ENCODE data around the gene MSI2. TPM values are rescaled to one million over a fixed set of nuclear protein-coding genes. Genes with fewer than 3 reads are reported as not detected.
"Not testable (repeated sequence)": the region's sequence is repeated elsewhere in the genome, so short reads cannot be mapped to it uniquely, and the experiment has no call there.

Gene MSI2
- total RNA-seq, 1 donor from 2014 or later = 60.6 TPM

DNA sequence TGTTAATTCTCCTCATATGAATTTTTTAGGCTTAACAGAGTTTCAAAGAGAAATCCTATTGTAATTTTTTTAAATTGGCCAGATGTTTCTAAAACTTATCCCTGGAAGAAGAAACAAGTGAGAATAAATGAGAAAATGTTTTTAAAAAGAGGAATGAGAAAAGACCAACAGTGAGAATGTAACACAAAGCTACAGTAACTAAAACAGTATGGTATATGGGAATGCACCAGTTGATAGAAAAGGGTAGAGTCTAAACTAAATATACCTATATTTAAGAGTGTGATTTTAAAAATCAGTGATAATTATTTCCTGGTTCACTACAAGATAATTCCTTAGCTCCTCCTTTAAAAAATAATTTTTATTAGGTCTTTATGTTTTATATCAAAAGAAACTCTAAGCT lies 360.9 kb downstream of the MSI2 start:
- no peak for TF ChIP-seq CTCF (IDR thresholded peaks at IDR 0.05; ENCODE audit: unreplicated experiment)
- Mint-ChIP-seq H3K36me3 (ENCODE audit: low read depth, unreplicated experiment) (peaks cover 21% of the 10 kb centered on the region), H3K27me3 (ENCODE audit: unreplicated experiment) (peaks cover 3% of the 10 kb centered on the region), H3K27ac (ENCODE audit: unreplicated experiment) (no peak overlapping the region), H3K9me3 (ENCODE audit: unreplicated experiment) (no peaks in the 10 kb centered on the region), H3K4me1 (ENCODE audit: unreplicated experiment) (peaks cover 7% of the 10 kb centered on the region), H3K4me3 (ENCODE audit: unreplicated experiment) (no peak overlapping the region)
- DNase-seq (ENCODE audit: low spot score) = no peak

- Mint-ChIP-seq H3K4me1 (ENCODE audit: unreplicated experiment) (peaks cover 26% of the 10 kb centered on the region), H3K9me3 (ENCODE audit: unreplicated experiment) (no peaks in the 10 kb centered on the region), H3K27me3 (ENCODE audit: unreplicated experiment) (peaks cover 15% of the 10 kb centered on the region), H3K27ac (ENCODE audit: unreplicated experiment) (no peak overlapping the region), H3K4me3 (ENCODE audit: unreplicated experiment) (peak overlapping the region; percentile 19), H3K36me3 (ENCODE audit: low read depth, unreplicated experiment) (peaks cover 21% of the 10 kb centered on the region)
- no peak for TF ChIP-seq CTCF (IDR thresholded peaks at IDR 0.05; ENCODE audit: unreplicated experiment)
- no peak for DNase-seq (ENCODE audit: low spot score)
These were observed 363.0 kb downstream of the MSI2 start for GRCh38 chr17:57619061-57619937.

DNA sequence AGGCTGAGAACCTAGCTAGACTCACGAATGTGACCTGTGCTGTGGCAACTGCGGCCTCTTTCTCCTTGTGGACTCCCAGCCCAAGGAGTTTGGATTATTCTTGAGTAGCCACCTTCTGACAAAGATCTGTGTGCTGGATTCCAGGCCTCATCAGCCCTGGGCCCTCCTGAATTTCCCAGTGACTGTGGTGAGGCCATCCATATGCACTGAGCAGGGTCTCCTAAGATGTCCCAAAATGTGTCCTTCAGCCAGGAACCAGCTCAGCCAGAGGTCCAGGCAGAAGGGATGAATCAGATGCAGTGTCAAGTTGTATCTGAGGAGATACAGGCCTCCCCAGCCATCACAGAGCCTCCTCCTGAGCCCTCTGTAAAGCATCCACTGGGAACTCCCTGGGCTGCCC lies 364.3 kb downstream of the MSI2 start:
- H3K9me3 Mint-ChIP-seq (ENCODE audit: unreplicated experiment) = no peaks in the 10 kb centered on the region
- peaks cover 37% of the 10 kb centered on the region for H3K4me1 Mint-ChIP-seq (ENCODE audit: unreplicated experiment)
- H3K27me3 Mint-ChIP-seq (ENCODE audit: unreplicated experiment) = peaks cover 19% of the 10 kb centered on the region

GRCh38 chr17:57621791-57622190 lies 365.5 kb downstream of the MSI2 start:
- peak overlapping the region; percentile 64 for H3K27ac Mint-ChIP-seq (ENCODE audit: unreplicated experiment)
- peaks cover 14% of the 10 kb centered on the region for H3K36me3 Mint-ChIP-seq (ENCODE audit: low read depth, unreplicated experiment)
- peaks cover 37% of the 10 kb centered on the region for H3K4me1 Mint-ChIP-seq (ENCODE audit: unreplicated experiment)
- H3K4me3 Mint-ChIP-seq (ENCODE audit: unreplicated experiment); DNase-seq (ENCODE audit: low spot score); H3K9me3 Mint-ChIP-seq (ENCODE audit: unreplicated experiment): not testable (repeated sequence)
- H3K27me3 Mint-ChIP-seq (ENCODE audit: unreplicated experiment) = peaks cover 21% of the 10 kb centered on the region

More for the DNA sequence above, 364.3 kb downstream of the MSI2 start:
- no peak for DNase-seq (ENCODE audit: low spot score)
- TF ChIP-seq CTCF (IDR thresholded peaks at IDR 0.05; ENCODE audit: unreplicated experiment) = no peak
- no peak overlapping the region for H3K4me3 Mint-ChIP-seq (ENCODE audit: unreplicated experiment)
- no peak overlapping the region for H3K27ac Mint-ChIP-seq (ENCODE audit: unreplicated experiment)
- H3K36me3 Mint-ChIP-seq (ENCODE audit: low read depth, unreplicated experiment) = peaks cover 21% of the 10 kb centered on the region

- H3K36me3 Mint-ChIP-seq (ENCODE audit: low read depth, unreplicated experiment) = peaks cover 14% of the 10 kb centered on the region
- peak overlapping the region; percentile 42 for H3K4me3 Mint-ChIP-seq (ENCODE audit: unreplicated experiment)
- H3K27ac Mint-ChIP-seq (ENCODE audit: unreplicated experiment) = peak overlapping the region; percentile 98
- peaks cover 37% of the 10 kb centered on the region for H3K4me1 Mint-ChIP-seq (ENCODE audit: unreplicated experiment)
- H3K9me3 Mint-ChIP-seq (ENCODE audit: unreplicated experiment) = no peaks in the 10 kb centered on the region
- no peak for TF ChIP-seq CTCF (IDR thresholded peaks at IDR 0.05; ENCODE audit: unreplicated experiment)
- peaks cover 21% of the 10 kb centered on the region for H3K27me3 Mint-ChIP-seq (ENCODE audit: unreplicated experiment)
- no peak for DNase-seq (ENCODE audit: low spot score)
These were observed 366.0 kb downstream of the MSI2 start for GRCh38 chr17:57622306-57622682.

Measured in endothelial cell (in vitro differentiated cells).